IPS-NIHi7 (cell line): Measurements from ENCODE around the gene HECW1.
"Not testable (repeated sequence)": the region's sequence is repeated elsewhere in the genome, so short reads cannot be mapped to it uniquely, and the experiment has no call there.

Experiments used
- DNase-seq: peaks from one replicate; pipeline ENCODE4 v3.0.0; 2012; ENCODE audit warnings: mixed read lengths; ENCODE audit errors: extremely low spot score

The HECW1 gene

GRCh38 chr7:43307522-43307921 is 195.1 kb downstream of the HECW1 start:
- DNase-seq: no peak

DNA sequence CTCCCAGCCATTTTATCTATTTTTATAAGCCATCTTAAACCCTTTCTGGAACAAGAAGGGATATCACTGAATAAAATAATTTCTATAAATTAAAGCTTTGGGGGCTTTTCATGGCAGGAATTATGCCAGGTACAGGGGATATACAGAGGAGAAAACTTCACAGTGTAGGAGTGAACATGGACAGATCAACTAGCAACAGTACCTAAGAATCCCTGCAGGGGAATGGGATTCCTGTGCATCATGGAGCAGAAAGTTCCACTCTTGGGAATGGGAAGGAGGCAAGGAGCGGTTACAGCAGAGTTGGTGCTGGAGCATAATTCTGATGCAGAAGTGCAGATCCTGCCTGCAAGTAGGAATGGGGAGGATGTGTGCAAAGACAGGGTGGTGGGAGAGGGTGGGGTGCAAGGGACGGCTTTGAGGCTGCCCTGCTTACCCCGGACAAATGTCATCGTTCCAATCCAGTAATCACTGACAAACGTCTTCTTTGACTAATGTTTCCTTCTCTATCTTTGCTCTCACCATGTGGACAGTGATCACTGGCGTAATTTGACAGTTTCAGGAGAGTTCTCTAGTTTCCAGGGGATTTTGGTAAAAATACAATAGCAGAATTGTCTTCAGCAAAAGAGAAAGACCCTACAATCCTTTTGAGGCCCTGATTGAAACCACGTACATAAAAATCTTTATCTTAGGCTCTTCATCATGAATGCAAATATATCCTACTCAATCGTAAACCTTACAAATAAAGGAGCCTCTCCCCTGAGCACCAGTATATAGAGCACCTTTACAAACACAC is 196.7 kb downstream of the HECW1 start:
- DNase-seq: no peak

GRCh38 chr7:43309706-43310022 is 197.2 kb downstream of the HECW1 start:
- no peak for DNase-seq

DNA sequence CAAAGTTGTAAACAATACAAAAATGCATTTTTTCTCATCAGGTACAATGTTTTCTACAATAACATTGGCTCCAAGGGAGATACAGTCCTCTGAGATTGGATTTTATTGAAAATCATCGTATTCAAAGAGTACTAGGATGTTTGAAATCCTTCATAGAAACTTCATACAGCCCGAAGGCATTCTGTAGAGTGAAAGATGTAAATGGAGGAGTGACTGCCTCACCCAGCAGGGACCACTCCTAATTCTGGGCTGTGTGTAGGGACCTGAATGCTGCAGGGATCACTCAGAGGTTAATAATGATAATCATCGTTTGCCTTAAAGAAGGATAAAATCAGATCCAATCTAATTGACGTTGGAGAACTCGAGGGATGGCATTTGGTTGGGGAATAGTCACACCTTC is 198.6 kb downstream of the HECW1 start:
- no peak for DNase-seq

- no peak for DNase-seq
Measured at GRCh38 chr7:43311694-43312093, 199.2 kb downstream of the HECW1 start.

GRCh38 chr7:43313628-43314378 is 201.4 kb downstream of the HECW1 start:
- DNase-seq: no peak

- DNase-seq: no peak
Measured at GRCh38 chr7:43314379-43315158, 202.1 kb downstream of the HECW1 start.

- no peak for DNase-seq
Measured at GRCh38 chr7:43317075-43317474, 204.6 kb downstream of the HECW1 start.

DNA sequence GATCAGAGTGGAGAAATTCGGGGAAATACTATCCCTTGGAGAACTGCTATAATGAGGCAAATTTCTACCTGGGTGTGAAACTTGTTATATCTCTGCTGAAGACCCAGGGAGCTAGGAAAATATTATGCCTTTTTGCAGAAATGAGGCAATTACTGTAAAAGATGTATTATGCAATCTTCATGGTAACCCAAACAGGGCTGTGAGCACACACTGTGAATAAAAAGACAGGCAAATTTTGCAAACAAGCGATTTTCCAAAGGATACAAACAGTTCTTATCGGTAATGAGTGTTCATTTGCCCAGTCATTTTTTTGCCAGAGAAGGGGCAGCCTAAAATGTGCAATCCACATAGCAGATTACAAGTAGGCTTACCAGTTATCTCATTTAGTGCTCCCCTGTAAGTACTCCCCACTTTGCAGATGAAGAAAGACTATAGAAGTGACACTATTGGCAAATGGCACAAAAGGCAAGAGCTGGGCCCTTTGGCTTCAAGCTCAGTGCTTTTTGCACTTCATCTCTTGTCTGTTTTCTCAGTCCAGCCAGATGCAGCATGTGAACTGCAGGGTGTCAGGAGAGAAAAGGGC is 205.8 kb downstream of the HECW1 start:
- DNase-seq: no peak

DNA sequence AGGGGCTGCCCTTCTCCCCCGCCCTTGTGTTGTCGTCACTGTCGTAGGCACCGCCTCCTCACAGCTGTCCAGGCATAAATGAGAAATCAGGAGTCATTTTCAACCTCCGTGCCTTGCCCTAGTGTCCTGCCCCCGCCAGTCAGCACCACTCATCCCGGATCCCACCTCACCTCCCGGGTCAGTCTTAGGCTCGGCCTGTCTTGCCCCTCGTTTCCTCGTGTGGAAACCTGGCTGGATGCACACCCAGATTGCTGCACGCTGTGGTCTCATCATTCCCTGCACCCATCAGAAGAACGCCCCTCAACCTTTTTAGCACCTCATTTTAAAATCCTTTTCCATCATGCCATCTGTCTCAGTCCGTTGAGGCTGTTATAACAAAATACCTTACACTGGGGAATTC is 213.1 kb downstream of the HECW1 start:
- DNase-seq: no peak

DNA sequence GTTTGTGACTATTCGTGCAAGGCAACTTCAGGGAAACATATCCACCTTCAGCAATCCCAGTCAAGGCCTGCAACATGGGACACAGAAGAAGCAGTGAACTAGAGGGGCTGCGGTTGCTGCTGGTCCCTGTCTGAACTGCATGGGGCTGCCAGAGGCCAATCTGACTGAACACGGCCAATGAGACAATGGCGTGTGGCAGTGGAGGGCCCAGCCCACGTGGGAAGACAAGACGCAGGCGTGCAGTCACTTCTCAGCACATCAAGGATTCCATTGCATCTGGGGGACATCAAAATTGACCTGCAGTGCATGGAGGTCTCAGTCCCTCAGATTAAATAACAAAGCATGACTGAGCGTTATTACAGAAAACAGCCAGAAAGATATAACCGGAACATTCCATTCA is 215.9 kb downstream of the HECW1 start:
- no peak for DNase-seq

DNA sequence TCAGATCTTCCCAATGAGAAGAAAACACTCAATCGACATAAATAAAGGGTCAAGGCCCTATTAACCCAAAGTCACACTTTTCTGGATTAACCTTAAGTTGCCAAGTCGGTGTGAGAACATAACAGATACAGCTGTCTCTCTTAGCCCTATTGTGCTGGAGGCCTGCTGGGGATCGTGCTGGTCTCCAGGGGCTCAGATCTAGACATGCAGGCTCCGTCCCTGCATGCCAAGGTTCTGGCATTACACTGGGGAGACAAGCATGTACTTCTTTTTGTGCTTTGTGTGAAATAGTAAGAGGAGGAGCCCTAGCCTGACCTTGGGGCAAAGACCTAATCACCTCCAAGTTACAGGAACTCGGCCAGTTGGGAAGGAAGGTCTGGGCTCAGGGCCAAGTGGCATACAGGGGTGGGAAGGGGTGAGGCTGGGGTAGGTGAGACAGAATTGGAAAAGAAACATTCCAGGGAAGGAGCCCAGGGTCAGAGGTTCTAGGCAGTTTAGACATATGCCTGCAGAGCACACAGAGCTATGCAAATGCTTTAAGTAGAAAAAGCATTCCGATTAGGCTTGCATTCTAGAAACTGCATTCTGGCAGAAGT is 216.4 kb downstream of the HECW1 start:
- no peak for DNase-seq

GRCh38 chr7:43332193-43332796 is 219.8 kb downstream of the HECW1 start:
- DNase-seq: no peak

- DNase-seq: no peak
Measured at GRCh38 chr7:43337191-43337590, 224.7 kb downstream of the HECW1 start.

DNA sequence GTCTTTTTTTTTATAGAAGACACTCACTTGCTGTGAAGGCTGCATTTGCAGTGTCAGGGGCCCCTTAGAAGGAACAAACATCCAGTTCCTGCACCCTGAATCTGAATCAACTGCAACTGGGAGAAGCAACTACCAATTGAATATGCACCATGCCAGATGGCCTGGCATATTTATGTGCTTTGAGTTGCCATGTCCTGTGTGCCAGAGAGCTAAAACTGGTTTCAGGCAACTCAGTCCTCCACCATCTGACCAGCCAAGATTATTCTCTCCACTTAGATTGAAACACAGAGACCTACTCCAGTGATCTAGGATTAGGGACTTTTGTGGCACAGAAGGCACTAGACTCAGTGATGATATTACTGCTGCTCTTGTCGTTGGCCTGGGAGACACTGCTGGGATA is 225.4 kb downstream of the HECW1 start:
- no peak for DNase-seq

- DNase-seq: no peak
Measured at GRCh38 chr7:43341132-43341531, 228.7 kb downstream of the HECW1 start.

DNA sequence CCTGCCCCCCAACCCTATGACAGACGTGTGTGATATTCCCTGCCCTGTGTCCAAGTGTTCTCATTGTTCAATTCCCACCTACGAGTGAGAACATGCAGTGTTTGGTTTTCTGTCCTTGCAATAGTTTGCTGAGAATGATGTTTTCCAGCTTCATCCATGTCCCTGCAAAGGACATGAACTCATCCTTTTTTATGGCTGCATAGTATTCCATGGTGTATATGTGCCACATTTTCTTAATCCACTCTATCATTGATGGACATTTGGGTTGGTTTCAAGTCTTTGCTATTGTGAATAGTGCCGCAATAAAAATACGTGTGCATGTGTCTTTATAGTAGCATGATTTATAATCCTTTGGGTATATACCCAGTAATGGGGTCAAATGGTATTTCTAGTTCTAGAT is 231.0 kb downstream of the HECW1 start:
- not testable (repeated sequence) for DNase-seq

- DNase-seq: not testable (repeated sequence)
Measured at GRCh38 chr7:43345696-43346095, 233.2 kb downstream of the HECW1 start.

DNA sequence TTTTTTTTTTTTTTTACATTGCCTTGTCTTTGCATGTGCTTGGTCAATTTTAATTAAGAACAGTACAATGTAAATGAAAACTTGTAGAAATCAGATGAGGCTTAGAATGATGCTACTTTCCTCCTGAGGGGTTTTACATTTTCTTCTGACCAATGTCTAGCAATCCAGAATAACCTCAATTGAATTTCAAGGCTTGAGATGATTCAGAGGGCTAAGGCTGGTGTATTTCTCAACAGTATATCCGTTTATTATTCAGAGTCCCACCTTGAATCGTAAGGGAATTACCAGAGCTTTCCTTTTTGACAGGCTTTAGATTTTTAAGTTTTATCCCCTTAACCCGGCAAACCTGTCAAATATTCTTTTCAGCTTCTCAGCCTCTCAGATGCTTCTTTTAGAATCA is 239.2 kb downstream of the HECW1 start:
- no peak for DNase-seq

DNA sequence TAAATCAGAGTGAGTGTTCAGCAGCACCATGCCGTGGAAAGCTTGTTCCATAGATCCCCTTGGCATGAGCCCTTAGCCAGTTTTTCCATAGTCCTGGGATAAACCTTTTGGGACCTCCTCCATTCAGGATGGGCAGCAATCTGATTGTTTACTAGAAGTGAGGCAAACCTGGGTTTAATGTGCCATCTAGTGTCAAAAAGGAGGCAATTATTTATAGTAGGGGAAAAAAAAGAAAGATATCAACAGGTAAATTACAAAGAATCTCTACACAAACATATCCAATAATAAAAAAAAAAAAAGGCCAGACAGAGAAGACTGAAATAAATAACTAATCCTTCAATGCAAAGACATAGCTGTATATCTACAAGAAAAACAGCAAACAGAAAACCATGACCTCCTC is 241.5 kb downstream of the HECW1 start:
- DNase-seq: no peak

DNA sequence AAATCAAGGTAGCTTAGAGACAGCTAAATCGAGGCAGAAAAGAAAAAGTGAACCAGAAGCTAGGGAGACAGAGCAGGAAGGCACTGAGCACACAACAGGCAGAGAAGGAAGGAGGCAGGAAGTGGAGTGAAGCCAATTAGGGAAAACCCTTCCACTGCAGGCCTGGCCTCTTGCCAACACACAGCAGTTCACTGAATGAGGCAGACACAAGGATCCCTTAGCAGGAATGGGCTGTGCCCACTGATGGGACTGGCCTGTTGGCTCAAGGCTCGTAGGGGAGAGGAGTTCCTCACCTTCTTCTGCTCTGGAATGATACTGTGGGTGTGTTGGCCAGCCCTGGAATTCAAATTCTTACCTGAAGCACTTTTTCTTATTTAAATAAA is 250.2 kb downstream of the HECW1 start:
- DNase-seq: no peak
